ENCODE data around the gene TMIGD2. TPM values are rescaled to one million over a fixed set of nuclear protein-coding genes. Genes with fewer than 3 reads are reported as not detected.

TMIGD2 gene
- total RNA-seq, 6 experiments from 2014 or later: 0.24 to 0.32 TPM; not detected in 4

- no peak for DNase-seq
- Histone ChIP-seq H3K27ac (peak overlapping the region; percentile 64 to 89 (median 85)), H3K4me3 (peak overlapping the region; percentile 20 to 68 (median 40)), H3K36me3 (no peaks in the 10 kb centered on the region), H3K27me3 (no peaks in the 10 kb centered on the region), H3K4me1 (peaks cover 0 to 56% (median 20%) of the 10 kb centered on the region in 4 donors), H3K9me3 (no peaks in the 10 kb centered on the region)
- 7% methylated on average over 8 of the region's 10 CpGs for WGBS (ENCODE audit: insufficient coverage, low coverage, low lambda C conversion rate, missing lambda C conversion rate)
- intact Hi-C loops (cut with DNase I): no loop called here
- TF ChIP-seq POLR2A (IDR thresholded peaks at IDR 0.05): no peak
- TF ChIP-seq CTCF (IDR thresholded peaks at IDR 0.05): no peak
- ATAC-seq: no peak
Observed at GRCh38 chr19:4342314-4342614, 40.1 kb upstream of the TMIGD2 start.

GRCh38 chr19:4338441-4339355 lies 36.5 kb upstream of the TMIGD2 start, which contains the start of gene STAP2:
TSS of gene STAP2 (minus strand) at chr19:4338827. CDS start at chr19:4338753, 74 bp downstream.
- 32% methylated on average over 16 of the region's 27 CpGs for WGBS (ENCODE audit: insufficient coverage, low coverage, low lambda C conversion rate, missing lambda C conversion rate)

GRCh38 chr19:4337906-4338440 lies 35.8 kb upstream of the TMIGD2 start:
- ATAC-seq: peak; percentile 6 to 24 (median 11)
- H3K27me3 ChIP-seq: no peaks in the 10 kb centered on the region
- 2% methylated on average over 14 of the region's 14 CpGs for WGBS (ENCODE audit: insufficient coverage, low coverage, low lambda C conversion rate, missing lambda C conversion rate)
- TF ChIP-seq CTCF (IDR thresholded peaks at IDR 0.05) (no peak), POLR2A (IDR thresholded peaks at IDR 0.05) (no peak)
- intact Hi-C loops (cut with DNase I): loop anchor here in 1 of 2 donors (10.0 kb wide), 1 partner anchor 57 kb away; no protein-coding TSS in a partner anchor
- peak overlapping the region; percentile 51 to 67 (median 65) for H3K4me3 ChIP-seq
- no peaks in the 10 kb centered on the region for H3K9me3 ChIP-seq
- H3K36me3 ChIP-seq: no peaks in the 10 kb centered on the region
- H3K27ac ChIP-seq: peak overlapping the region; percentile 76 to 94 (median 79)
- peaks cover 0 to 45% (median 15%) of the 10 kb centered on the region in 4 donors for H3K4me1 ChIP-seq
- DNase-seq: peak; percentile 64 to 78 (median 75)

More at GRCh38 chr19:4338441-4339355, 36.5 kb upstream of the TMIGD2 start, which contains the start of gene STAP2:
- ATAC-seq (peak; percentile 26 to 46 (median 31)), DNase-seq (peak; percentile 77 to 84 (median 78))
- peaks cover 0 to 45% (median 15%) of the 10 kb centered on the region in 4 donors for H3K4me1 ChIP-seq
- H3K27ac ChIP-seq: peak within 1 kb of the TSS; percentile 76 to 94 (median 79)
- no peaks in the 10 kb centered on the region for H3K9me3 ChIP-seq
- H3K27me3 ChIP-seq: no peaks in the 10 kb centered on the region
- no peak for TF ChIP-seq CTCF (IDR thresholded peaks at IDR 0.05)
- no peak for TF ChIP-seq POLR2A (IDR thresholded peaks at IDR 0.05)
- no peaks in the 10 kb centered on the region for H3K36me3 ChIP-seq
- intact Hi-C loops (cut with DNase I): loop anchor here in 1 of 2 donors (10.0 kb wide), 1 partner anchor 56 kb away; no protein-coding TSS in a partner anchor
- H3K4me3 ChIP-seq: peak within 1 kb of the TSS; percentile 51 to 67 (median 65)

- ATAC-seq (no peak), DNase-seq (no peak)
- no peaks in the 10 kb centered on the region for H3K9me3 ChIP-seq
- no peak overlapping the region for H3K4me3 ChIP-seq
- H3K36me3 ChIP-seq: peaks cover 0 to 7% (median 0%) of the 10 kb centered on the region in 4 donors
- H3K27ac ChIP-seq: no peak overlapping the region
- TF ChIP-seq POLR2A (IDR thresholded peaks at IDR 0.05) (no peak), CTCF (IDR thresholded peaks at IDR 0.05) (no peak)
- 77% methylated on average over 7 of the region's 7 CpGs for WGBS (ENCODE audit: insufficient coverage, low coverage, low lambda C conversion rate, missing lambda C conversion rate)
- intact Hi-C loops (cut with DNase I): loop anchor here in 1 of 2 donors (10.0 kb wide), 1 partner anchor 60 kb away; no protein-coding TSS in a partner anchor
- H3K27me3 ChIP-seq: no peaks in the 10 kb centered on the region
- H3K4me1 ChIP-seq: peaks cover 0 to 23% (median 5%) of the 10 kb centered on the region in 4 donors
Observed at GRCh38 chr19:4334929-4335570, 32.9 kb upstream of the TMIGD2 start.

Measured in right lobe of liver (tissue), 6 donors.